SK-N-SH treated with all-trans-retinoic acid at 6 μM for 48 hours (cell line): ENCODE measurements around the gene ADK.
"Not testable (repeated sequence)": the region's sequence is repeated elsewhere in the genome, so short reads cannot be mapped to it uniquely, and the experiment has no call there.

ENCODE experiments used
- ATAC-seq: fragments of 200-7000 bp; cut with Tn5 transposase; 3 replicates; pipeline ENCODE4 v1.9.1; 2020; ENCODE audit warnings: mild to moderate bottlenecking, moderate library complexity
- ARNTL ChIP-seq: fragments of 450-650 bp; formaldehyde crosslinking; IDR thresholded peaks from 2 replicates; pipeline ENCODE4 v1.5.0; 2020; ENCODE audit warnings: low read depth, mild to moderate bottlenecking, moderate library complexity, borderline replicate concordance
- BACH2 ChIP-seq: fragments of 250-450 bp; sonication (Bioruptor Pico); IDR thresholded peaks from 2 replicates; pipeline ENCODE4 v1.9.0; 2021; ENCODE audit warnings: mild to moderate bottlenecking, borderline replicate concordance
- CSDC2 ChIP-seq: fragments of 250-450 bp; sonication (Bioruptor Pico); IDR thresholded peaks from 2 replicates; pipeline ENCODE4 v1.5.0; 2020; ENCODE audit warnings: mild to moderate bottlenecking, moderate library complexity
- CSRNP3 ChIP-seq: fragments of 250-450 bp; sonication (Bioruptor Pico); IDR thresholded peaks from 2 replicates; pipeline ENCODE4 v1.5.1; 2021; ENCODE audit warnings: mild to moderate bottlenecking, moderate library complexity
- ESRRG ChIP-seq: fragments of 250-450 bp; sonication (Bioruptor Pico); IDR thresholded peaks from 2 replicates; pipeline ENCODE4 v1.6.1; 2021; ENCODE audit warnings: mild to moderate bottlenecking
- OSR1 ChIP-seq: fragments of 250-450 bp; sonication (Bioruptor Pico); IDR thresholded peaks from 2 replicates; pipeline ENCODE4 v1.8.0; 2022; ENCODE audit warnings: moderate library complexity, mild to moderate bottlenecking, inconsistent platforms
- POU6F1 ChIP-seq: fragments of 250-450 bp; sonication (Bioruptor Pico); IDR thresholded peaks from 2 replicates; pipeline ENCODE4 v1.8.0; 2021; ENCODE audit warnings: low read depth, mild to moderate bottlenecking, moderate library complexity, borderline replicate concordance
- PPARA ChIP-seq: fragments of 250-450 bp; sonication (Bioruptor Pico); IDR thresholded peaks from 2 replicates; pipeline ENCODE4 v1.5.0; 2020; ENCODE audit warnings: mild to moderate bottlenecking, borderline replicate concordance
- RARB ChIP-seq: fragments of 250-450 bp; sonication (Bioruptor Pico); IDR thresholded peaks from 2 replicates; pipeline ENCODE4 v1.8.0; 2021; ENCODE audit warnings: mild to moderate bottlenecking, moderate library complexity
- SNAI2 ChIP-seq: fragments of 250-450 bp; sonication (Bioruptor Pico); IDR thresholded peaks from 2 replicates; pipeline ENCODE4 v1.5.0; 2020; ENCODE audit warnings: mild to moderate bottlenecking, moderate library complexity
- TCF4 ChIP-seq: fragments of 250-450 bp; sonication (Bioruptor Pico); IDR thresholded peaks from 2 replicates; pipeline ENCODE4 v1.8.0; 2021; ENCODE audit warnings: mild to moderate bottlenecking, moderate library complexity, borderline replicate concordance
- TOX ChIP-seq: fragments of 250-450 bp; sonication (Bioruptor Pico); IDR thresholded peaks from 2 replicates; pipeline ENCODE4 v1.8.0; 2021; ENCODE audit warnings: mild to moderate bottlenecking, moderate library complexity, borderline replicate concordance
- TSHZ2 ChIP-seq: fragments of 250-450 bp; sonication (Bioruptor Pico); IDR thresholded peaks from 2 replicates; pipeline ENCODE4 v1.5.0; 2020; ENCODE audit warnings: mild to moderate bottlenecking, moderate library complexity
- ZC3H10 ChIP-seq: fragments of 250-450 bp; sonication (Bioruptor Pico); IDR thresholded peaks from 2 replicates; pipeline ENCODE4 v1.5.1; 2021; ENCODE audit warnings: mild to moderate bottlenecking, moderate library complexity
- ZFP3 ChIP-seq: fragments of 250-450 bp; sonication (Bioruptor Pico); IDR thresholded peaks from 2 replicates; pipeline ENCODE4 v1.5.0; 2020; ENCODE audit warnings: mild to moderate bottlenecking, moderate library complexity
- ZFP30 ChIP-seq: fragments of 450-650 bp; formaldehyde crosslinking; IDR thresholded peaks from 2 replicates; pipeline ENCODE4 v1.5.0; 2022; ENCODE audit warnings: mild to moderate bottlenecking, moderate library complexity
- ZNF70 ChIP-seq: fragments of 450-650 bp; formaldehyde crosslinking; IDR thresholded peaks from 2 replicates; pipeline ENCODE4 v1.5.0; 2020; ENCODE audit warnings: mild to moderate bottlenecking, moderate library complexity
- ZNF8 ChIP-seq: fragments of 450-650 bp; formaldehyde crosslinking; IDR thresholded peaks from 2 replicates; pipeline ENCODE4 v1.5.0; 2020; ENCODE audit warnings: mild to moderate bottlenecking, moderate library complexity

The ADK gene

GRCh38 chr10:74556072-74556705 is 405.2 kb downstream of the ADK start:
- ATAC-seq: no peak
- no peak for TF ChIP-seq TOX
- no peak for TF ChIP-seq ZNF70 (CRISPR knock-in tag)
- no peak for TF ChIP-seq BACH2
- TF ChIP-seq RARB (CRISPR knock-in tag): no peak
- no peak for TF ChIP-seq PPARA (CRISPR knock-in tag)
- TF ChIP-seq, all 23 proteins: peak for 0

- ATAC-seq: no peak
- TF ChIP-seq TSHZ2 (CRISPR knock-in tag) (no peak), ZNF70 (CRISPR knock-in tag) (no peak), BACH2 (no peak), ZC3H10 (CRISPR knock-in tag) (no peak), SNAI2 (CRISPR knock-in tag) (no peak), CSRNP3 (CRISPR knock-in tag) (no peak), TOX (no peak)
- TF ChIP-seq, all 23 proteins: peak for 0
These were observed 406.1 kb downstream of the ADK start for GRCh38 chr10:74557098-74557497.

- ATAC-seq: no peak
- TF ChIP-seq RARB (CRISPR knock-in tag): no peak
- TF ChIP-seq ZFP3 (CRISPR knock-in tag): no peak
- no peak for TF ChIP-seq CSDC2
- no peak for TF ChIP-seq SNAI2 (CRISPR knock-in tag)
- no peak for TF ChIP-seq ARNTL (CRISPR knock-in tag)
- TF ChIP-seq TSHZ2 (CRISPR knock-in tag): no peak
- no peak for TF ChIP-seq TCF4
- TF ChIP-seq TOX: no peak
- no peak for TF ChIP-seq POU6F1 (CRISPR knock-in tag)
- no peak for TF ChIP-seq BACH2
- no peak for TF ChIP-seq ZNF8 (CRISPR knock-in tag)
- TF ChIP-seq ZNF70 (CRISPR knock-in tag): no peak
- TF ChIP-seq ESRRG (CRISPR knock-in tag): no peak
- TF ChIP-seq ZC3H10 (CRISPR knock-in tag): no peak
- TF ChIP-seq OSR1 (CRISPR knock-in tag): no peak
- TF ChIP-seq ZFP30 (CRISPR knock-in tag): no peak
These were observed 407.4 kb downstream of the ADK start for GRCh38 chr10:74558403-74558802.

- TF ChIP-seq ZFP30 (CRISPR knock-in tag) (no peak), ARNTL (CRISPR knock-in tag) (no peak), CSRNP3 (CRISPR knock-in tag) (no peak), TOX (no peak)
- no peak for ATAC-seq
These were observed 407.9 kb downstream of the ADK start for GRCh38 chr10:74558897-74559296.

- ATAC-seq: not testable (repeated sequence)
These were observed 417.9 kb downstream of the ADK start for GRCh38 chr10:74568896-74569295.

- ATAC-seq: not testable (repeated sequence)
These were observed 422.5 kb downstream of the ADK start for GRCh38 chr10:74573497-74573896.
